GM19043 (cell line): Measurements from ENCODE around the gene GIMD1.
"Not testable (repeated sequence)": the region's sequence is repeated elsewhere in the genome, so short reads cannot be mapped to it uniquely, and the experiment has no call there.

Experiments
- ATAC-seq: cut with Tn5 transposase; IDR thresholded peaks from one replicate; pipeline ENCODE4 v1.9.1; 2021; ENCODE audit warnings: low read depth; ENCODE audit not compliant: unreplicated experiment

GIMD1 gene

DNA sequence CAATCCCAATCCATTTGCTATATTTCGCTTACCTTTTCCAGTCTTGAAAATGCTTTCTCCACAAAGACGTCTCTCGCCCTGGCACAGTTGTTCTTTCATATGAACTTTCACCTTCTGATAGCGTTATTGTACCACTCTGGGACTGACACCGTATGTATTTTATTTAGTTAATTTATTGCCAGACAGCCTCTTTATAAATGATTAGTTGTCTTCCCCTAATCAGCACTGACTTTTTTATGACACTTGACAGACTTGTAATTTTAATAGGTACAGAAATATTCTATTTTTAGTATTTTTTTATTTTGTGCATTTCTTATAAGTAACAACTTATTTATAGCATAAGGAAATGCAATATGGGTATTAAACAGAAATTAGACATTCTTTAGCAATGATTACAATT is at the start of gene GIMD1:
Gene GIMD1, minus strand, starts transcription at position 101 of the 400 bp plus-strand sequence. CDS start 1,343 bp downstream, outside the sequence.
- ATAC-seq, result no peak

DNA sequence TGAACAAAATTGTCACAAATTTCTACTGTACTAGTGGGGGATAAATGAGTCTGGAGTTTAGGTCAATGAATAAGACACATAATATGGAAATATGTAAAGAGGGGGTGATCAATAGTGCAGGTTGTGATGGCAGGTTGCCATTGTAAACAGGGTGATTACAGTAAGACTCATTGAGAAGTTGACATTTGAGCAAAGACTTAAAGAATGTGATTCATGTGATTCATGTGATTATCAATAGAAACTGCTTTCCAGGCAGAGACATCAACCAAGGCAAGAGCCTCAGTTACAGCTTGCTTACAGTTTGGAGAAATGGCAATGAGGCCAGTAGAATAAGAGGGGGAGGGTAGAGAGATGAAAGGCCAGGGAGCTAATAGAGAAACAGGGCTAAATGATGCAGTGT is 45.8 kb upstream of the GIMD1 start:
- ATAC-seq, result no peak

DNA sequence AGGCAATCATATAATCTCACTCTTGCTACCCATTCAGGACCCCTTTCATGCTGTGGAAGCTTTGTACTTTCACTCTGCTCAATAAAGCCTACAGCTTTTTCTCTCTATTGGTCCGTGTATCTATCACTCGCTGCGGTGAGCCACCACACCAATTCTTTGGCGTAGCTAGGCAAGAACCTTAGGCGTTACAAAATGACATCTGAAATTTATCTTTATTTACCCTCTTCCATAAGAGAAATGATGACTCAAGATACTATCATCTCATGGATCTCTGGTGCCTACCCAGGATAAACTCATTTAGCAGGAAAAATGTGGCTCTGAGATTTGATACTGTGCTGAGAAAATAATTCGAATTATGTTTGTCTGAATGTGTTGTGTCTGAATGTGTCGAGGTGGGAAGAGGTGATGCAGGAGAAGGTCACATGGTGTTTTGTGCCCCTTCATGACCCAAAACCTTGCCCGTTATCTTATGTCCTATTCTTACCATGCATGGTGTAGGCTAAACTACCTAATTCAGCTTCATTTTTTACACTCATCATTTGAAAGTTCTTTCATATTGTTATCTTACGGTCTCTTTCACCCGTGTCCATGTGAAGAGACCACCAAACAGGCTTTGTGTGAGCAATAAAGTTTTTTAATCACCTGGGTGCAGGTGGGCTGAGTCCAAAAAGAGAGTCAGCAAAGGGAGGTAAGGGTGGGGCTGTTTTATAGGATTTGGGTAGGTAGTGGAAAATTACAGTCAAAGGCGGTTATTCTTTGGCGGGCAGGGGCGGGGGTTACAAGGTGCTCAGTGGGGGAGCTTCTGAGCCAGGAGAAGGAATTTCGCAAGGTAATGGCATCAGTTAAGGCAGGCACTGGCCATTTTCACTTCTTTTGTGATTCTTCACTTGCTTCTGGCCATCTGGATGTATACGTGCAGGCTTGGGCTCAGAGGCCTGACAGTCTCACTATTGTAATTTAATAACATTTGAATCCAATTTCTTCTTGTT is 41.6 kb upstream of the GIMD1 start:
- no peak for ATAC-seq

DNA sequence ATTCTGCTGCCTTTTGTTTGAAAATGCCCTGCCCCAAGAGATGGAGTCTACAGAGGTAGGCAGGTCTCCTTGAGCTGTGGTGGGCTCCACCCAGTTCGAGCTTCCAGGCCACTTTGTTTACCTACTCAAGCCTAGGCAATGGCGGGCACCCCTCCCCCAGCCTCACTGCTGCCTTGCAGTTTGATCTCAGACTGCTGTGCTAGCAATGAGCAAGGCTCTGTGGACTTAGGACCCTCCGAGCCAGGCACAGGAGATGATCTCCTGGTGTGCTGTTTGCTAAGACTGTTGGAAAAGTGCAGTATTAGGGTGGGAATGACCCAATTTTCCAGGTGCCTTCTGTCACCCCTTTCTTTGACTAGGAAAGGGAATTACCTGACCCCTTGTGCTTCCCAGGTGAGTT is 39.4 kb upstream of the GIMD1 start:
- not testable (repeated sequence) for ATAC-seq

DNA sequence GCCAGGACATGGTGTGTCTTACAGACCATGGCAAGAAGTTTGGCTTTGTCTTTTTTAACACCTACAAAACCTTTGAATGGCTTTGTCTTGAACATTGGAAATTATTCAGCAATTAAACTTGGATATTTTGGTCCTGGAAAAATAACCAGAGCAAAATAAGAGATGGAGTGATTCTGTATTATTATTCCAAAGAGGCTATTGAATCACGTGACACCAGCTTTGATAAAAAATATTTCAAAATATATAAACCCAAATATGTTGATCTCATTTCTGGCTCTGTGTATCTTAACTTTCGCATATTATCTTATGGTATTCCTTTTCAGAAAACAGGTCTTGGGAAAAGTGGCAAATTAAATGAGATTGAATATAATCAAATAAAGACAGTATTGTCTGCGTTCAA is 32.6 kb upstream of the GIMD1 start:
- ATAC-seq, result no peak

DNA sequence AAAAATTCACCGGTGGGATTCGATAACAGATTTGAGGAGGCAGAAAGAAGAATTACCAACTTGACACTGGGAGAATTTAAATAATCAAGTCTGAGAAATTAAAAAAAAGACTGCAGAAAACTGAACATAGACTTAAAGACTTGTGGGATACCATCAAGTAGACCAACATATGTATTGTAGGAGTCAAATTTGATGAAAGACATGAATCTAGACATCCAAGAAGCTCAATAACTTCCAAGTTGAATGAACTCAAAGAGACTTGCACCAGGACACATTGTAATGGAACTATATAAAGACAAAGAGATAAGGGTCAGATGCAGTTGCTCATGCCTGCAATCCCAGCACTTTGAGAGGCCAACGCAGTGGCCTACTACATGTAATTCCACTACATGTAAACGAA is 30.3 kb upstream of the GIMD1 start:
- ATAC-seq, result not testable (repeated sequence)

DNA sequence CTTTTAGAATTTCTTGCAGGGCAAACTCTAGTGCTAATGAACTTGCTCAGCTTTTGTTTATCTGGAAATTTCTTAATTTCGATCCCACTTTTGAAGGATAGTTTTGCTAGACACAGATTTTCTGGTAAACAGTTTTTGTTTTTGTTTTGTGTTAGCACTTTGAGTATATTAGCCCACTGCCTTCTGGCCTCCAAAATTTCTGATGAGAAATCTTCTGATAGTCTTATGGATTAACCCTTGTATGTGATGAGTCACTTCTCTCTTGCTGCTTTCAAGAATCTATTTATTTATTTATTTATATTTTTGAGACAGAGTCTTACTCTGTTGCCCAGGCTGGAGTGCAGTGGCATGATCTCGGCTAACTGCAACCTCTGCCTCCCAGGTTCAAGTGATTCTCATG is 27.0 kb upstream of the GIMD1 start:
- ATAC-seq, result no peak

DNA sequence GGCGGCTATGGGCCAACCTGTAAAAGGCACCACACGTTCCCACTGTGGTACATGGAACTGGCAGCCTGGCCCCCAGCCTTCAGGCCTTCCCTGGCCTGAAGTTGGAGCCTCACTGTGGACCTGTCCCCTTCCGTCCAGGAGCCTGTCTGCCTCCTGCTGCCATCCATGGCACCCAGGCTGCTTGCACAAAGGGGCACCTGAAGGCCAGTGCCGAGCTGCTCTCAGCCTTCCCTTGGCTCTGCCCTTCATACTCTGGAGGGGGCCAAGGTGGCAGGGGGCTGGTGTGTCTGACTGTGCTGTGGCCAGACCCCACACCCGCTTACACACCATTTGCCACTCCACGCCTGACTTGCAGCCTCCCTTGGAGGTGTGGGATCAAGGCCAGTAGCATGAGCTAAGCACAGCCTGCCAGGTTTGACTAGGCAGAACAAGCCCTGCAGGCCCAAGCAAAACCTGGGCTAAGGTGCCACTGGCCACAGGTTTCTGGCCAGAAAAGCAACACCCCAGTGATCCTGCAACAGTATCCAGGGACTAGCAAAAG is 17.3 kb upstream of the GIMD1 start:
- ATAC-seq, result no peak

DNA sequence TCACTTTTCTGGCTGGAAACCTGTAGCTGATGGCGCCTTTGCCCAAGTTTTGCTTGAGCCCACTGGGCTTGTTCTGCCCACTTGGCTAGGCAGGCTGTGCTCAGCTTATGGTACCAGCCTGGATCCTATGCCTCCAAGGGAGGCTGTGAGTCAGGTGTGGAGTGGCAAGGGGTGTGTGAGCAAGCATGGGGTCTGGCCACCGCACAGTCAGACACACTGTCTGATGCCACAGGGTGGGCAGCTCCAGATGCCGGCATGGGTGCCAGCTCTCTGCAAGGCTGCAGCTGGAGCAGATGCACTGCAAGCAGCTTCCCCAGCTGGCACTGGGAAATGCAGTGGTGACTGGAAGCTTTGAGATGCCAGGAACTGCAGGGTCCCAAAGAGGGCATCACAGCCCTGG is 16.3 kb upstream of the GIMD1 start:
- ATAC-seq, result no peak

DNA sequence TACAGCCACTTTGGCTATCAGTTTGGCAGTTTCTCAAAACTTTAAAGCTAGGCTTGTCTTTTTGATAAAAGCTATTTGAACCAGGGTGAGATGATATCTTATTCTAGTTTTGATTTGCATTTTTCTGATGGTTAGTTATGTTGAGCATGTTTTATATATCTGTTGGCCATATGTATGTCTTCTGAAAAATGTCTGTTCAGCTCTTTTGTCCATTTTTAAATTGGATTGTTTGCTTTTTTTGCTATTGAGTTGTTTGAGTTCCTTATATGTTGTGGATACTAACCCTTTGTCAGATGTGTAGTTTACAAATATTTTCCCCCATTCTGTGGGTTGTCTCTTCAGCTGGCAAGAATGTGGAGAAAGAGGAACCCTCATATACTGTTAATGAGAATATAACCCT is 11.6 kb upstream of the GIMD1 start:
- ATAC-seq, result no peak

DNA sequence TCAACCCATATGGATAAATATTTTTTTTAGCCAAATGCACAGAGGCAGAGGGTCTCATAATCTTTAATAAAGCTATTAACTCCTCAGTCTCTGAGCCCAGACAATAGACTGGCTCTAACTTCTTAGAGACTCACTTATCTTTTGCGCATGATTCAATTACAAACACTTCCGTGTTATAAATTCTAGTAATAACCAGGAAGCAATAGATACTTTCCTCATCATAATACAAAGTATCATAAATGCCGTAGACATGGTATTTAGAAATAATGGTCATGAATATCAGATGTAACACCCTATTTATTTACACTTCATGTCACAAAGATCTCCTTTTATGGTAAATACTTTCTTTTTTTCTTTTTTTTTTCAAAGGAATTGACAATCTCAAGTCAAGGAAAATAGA is 4.4 kb upstream of the GIMD1 start:
- ATAC-seq, result no peak

DNA sequence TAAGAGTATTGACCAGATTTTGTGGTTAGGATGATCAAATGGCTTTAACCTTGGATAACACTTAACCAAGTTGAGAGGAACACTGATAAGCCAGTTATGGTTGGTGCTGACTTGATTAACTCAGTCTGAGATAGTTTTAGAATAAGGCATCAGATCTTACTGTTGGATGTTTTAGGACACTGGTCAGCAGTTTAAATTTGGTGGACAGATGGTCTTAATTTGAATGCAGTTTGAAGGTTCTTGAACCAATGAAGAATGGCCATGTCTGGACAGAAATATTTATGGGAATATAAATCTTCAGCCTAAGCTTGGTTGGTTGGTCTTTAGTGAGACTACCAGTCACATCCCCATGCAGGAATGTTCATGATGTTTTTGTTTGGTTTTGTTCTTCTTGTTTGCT is 2.6 kb upstream of the GIMD1 start:
- ATAC-seq, result no peak

DNA sequence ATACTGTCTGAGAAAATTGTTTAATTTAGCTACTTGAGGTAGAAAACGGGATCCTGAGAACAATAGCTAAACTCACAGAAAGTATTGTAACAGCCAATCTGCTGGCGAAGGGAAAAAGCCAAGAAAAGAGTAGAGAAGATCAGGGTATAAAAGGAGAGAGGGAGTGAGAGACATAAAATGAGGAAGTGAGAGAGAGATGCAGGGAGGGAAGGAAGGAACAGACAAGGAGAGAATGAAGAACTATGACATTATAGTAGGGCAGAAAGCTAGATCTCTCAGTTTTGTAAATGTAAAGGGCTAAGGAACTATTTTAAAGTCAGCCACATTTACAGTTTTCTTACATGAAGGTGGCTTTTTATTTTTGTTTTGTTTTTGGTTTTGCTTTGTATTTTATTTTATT is 1.6 kb upstream of the GIMD1 start:
- ATAC-seq, result no peak

DNA sequence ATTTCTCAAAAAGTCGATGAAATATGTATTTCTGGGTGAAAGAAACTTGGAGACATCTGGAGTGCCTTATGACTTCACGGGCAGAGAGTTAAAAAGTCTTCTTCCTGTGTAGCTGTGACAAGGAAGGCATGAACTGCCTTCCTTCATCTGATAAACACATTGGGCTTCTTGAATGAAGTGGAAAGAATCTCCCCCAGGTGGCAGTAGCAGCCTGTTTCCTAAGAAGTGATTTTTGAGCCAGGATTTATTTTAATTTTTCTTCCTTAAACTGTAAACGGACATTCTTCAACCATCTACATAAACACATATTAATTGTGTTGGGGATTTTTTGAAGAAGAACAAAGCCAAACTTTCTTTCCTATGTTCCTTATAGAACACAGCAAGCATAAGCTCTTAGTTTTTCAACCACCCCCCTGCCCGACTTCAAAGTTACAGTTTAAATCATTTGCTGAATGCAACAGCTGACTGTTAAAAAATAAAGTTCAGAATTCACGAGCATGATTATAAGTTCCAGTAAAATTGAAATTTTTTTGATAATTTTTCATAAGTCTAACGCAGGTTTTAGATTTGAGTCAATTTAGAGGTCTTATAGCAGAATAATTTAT is 980 bp upstream of the GIMD1 start:
- peak; percentile 71 for ATAC-seq

DNA sequence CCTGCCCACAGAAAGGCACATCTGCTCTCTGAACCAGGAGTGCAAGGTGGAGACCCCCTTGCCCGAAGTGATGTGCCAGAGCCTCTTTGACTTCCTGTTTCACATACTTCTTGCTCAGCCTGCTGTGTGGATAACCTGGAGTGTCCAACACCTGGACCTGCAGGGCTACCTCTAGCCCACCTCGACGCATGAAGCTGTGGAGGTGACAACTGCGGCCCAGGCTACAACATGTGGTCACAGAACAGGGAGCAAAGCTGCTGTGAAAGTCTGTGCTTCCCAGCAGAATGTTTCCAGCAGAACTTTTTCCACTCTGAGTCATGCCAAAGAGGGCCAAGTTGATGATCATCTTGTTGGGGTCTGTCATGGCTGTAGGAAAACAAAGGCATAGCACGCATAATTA is 1.5 kb downstream of the GIMD1 start:
- ATAC-seq, result no peak

DNA sequence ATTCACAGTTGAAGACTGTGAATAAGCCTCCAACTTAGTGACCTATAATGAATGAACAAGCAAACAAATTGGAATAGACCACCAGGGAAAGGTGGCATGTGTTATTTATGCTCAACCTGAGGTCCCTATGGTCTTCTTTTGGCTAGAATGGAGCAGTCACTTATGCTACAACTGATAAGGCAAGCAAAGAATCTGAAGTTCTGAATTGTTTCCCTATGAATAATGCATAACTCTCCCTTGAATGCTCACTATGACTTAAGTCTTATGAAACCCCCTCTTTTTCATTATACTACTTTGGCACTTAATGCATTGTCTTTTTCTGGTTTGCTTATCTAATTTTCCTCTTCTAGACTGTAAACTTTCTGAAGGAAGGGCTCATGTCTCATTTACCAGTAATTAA is 2.6 kb downstream of the GIMD1 start:
- no peak for ATAC-seq

DNA sequence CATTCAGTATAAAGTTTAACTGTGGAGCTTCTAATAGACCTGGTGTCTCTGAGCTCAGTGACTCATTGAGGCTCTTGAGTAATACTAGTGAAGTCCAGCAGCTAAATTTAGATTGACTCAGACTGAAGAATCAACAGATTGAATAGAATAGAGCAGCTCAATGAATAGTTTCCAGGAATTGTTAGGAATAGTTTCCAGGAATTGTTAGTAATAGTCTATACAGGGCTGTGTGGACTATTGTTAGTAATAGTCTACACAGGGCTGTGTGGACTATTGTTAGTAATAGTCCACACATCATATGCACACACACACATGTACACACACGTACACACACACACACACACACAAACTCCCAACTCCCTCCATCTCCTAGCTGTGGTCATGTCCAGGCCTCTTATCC is 3.0 kb downstream of the GIMD1 start:
- ATAC-seq, result no peak

DNA sequence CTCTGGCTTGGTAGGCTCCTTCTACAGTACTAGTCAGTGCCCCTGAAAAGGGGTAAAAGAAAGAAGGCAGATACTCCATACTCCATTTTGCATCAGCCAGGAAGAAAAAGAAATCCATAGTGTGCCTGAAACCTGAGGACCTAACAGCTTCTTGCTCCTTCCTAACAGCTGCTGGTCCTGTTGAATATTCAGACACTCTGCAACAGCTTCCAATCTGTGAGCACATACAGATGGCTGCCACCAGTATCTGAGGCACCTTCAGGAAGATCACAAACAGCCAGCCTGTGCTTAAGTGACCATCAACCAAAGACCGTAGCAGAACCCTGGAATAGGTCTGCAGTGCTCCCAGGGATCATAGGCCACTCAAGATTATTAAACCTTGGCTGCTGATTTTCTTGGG is 4.3 kb downstream of the GIMD1 start:
- ATAC-seq, result no peak

DNA sequence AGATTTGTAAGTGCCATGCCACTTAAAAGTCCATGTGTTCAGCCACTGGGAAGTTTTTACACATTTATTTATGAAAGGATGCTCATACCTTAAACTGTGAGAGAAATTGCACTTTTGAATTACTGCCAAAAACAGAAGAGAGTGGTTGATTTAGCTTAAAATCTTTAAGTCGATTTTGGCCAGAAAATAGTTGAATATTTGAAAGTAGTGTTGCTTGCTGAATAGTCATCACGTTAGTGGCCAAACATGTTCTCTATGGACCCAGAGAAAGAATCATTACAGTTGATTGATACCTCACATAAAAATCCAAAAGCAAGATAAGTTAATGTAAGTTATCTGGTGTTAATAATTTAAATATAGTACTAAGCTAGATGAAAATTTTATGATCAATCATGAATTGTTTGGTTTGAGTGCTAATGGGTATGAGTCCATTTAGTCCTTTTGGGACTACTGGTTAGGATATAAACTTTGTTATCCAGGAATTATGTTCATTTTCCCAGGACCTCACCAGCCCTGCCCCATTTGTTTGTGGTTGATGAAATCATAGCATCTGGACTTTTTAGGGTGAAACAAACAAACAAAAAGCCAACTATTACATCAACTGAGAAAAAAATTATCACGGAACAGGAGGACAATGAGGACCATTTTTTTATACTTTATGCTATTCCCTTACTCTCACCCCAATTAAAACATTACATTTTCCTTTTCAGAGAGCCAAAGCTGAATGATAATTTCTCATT is 6.3 kb downstream of the GIMD1 start:
- no peak for ATAC-seq

DNA sequence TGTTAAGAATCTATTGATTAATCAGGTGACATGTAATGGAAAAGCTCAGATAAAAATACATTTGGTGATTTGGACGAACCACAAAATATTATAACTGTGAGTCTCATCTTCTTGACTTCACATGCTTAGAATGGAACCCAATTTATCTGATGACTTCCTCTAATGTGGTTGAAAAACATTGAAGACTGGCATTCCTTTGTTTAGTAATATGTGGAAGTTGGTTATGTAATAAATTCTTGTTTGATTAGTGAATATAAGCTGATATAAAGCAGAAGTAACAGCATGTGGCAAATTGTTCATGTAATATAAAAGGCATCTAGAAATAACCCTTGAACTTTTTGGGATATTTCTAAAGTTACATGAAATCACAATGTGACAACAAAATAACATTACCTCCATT is 9.7 kb downstream of the GIMD1 start:
- no peak for ATAC-seq

DNA sequence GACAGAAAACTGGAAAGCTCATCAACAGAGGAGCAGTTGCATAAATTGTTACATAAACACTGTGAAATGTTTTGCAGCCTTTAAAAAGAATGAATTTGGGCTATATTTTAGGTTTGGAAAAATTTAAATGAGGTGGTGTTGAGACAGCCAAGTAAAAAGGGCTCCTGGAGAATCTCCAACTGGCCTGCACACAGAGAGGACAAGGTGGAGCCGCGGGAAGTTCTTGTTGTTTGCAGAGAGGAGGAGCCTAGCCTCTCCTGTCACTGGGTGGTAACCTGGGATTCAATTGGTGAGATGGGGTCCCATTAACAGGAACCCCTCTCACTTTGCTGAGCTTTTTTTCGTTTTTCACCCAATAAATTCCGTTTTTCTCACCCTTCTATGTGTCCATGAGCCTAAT is 13.4 kb downstream of the GIMD1 start:
- ATAC-seq, result no peak
